ENCODE results near the gene FAM76A. TPM values are rescaled to one million over a fixed set of nuclear protein-coding genes. Genes with fewer than 3 reads are reported as not detected.
"Not testable (repeated sequence)": the region's sequence is repeated elsewhere in the genome, so short reads cannot be mapped to it uniquely, and the experiment has no call there.

The FAM76A gene
- total RNA-seq, 1 donor from 2014 or later: 9.9 TPM

GRCh38 chr1:27804791-27805190 lies 79.0 kb downstream of the FAM76A start:
- DNase-seq (ENCODE audit: low spot score): no peak
- Mint-ChIP-seq H3K9me3 (no peaks in the 10 kb centered on the region), H3K36me3 (ENCODE audit: low read depth) (peaks cover 37% of the 10 kb centered on the region), H3K27me3 (ENCODE audit: insufficient read depth) (no peaks in the 10 kb centered on the region), H3K4me1 (ENCODE audit: low read depth) (no peaks in the 10 kb centered on the region), H3K27ac (no peak overlapping the region), H3K4me3 (no peak overlapping the region)
- intact Hi-C loops (cut with micrococcal nuclease): no loop called here

GRCh38 chr1:27806758-27807157 lies 81.0 kb downstream of the FAM76A start:
- H3K36me3 Mint-ChIP-seq (ENCODE audit: low read depth): peaks cover 30% of the 10 kb centered on the region
- H3K4me3 Mint-ChIP-seq: no peak overlapping the region
- H3K9me3 Mint-ChIP-seq: no peaks in the 10 kb centered on the region
- intact Hi-C loops (cut with micrococcal nuclease): no loop called here
- no peaks in the 10 kb centered on the region for H3K4me1 Mint-ChIP-seq (ENCODE audit: low read depth)
- H3K27ac Mint-ChIP-seq: no peak overlapping the region
- DNase-seq (ENCODE audit: low spot score): no peak
- no peaks in the 10 kb centered on the region for H3K27me3 Mint-ChIP-seq (ENCODE audit: insufficient read depth)

GRCh38 chr1:27807385-27807784 lies 81.6 kb downstream of the FAM76A start:
- Mint-ChIP-seq H3K4me3 (no peak overlapping the region), H3K4me1 (ENCODE audit: low read depth) (no peaks in the 10 kb centered on the region), H3K27ac (no peak overlapping the region), H3K9me3 (no peaks in the 10 kb centered on the region), H3K27me3 (ENCODE audit: insufficient read depth) (no peaks in the 10 kb centered on the region), H3K36me3 (ENCODE audit: low read depth) (peaks cover 26% of the 10 kb centered on the region)
- intact Hi-C loops (cut with micrococcal nuclease): no loop called here
- no peak for DNase-seq (ENCODE audit: low spot score)

- intact Hi-C loops (cut with micrococcal nuclease); H3K4me1 Mint-ChIP-seq (ENCODE audit: low read depth); DNase-seq (ENCODE audit: low spot score); H3K9me3 Mint-ChIP-seq; H3K27me3 Mint-ChIP-seq (ENCODE audit: insufficient read depth); H3K27ac Mint-ChIP-seq; H3K4me3 Mint-ChIP-seq: not testable (repeated sequence)
- H3K36me3 Mint-ChIP-seq (ENCODE audit: low read depth): peaks cover 25% of the 10 kb centered on the region
Observed at GRCh38 chr1:27808131-27808530, 82.4 kb downstream of the FAM76A start.

- H3K36me3 Mint-ChIP-seq (ENCODE audit: low read depth): peaks cover 20% of the 10 kb centered on the region
Observed at GRCh38 chr1:27809883-27810282, 84.1 kb downstream of the FAM76A start.

GRCh38 chr1:27811741-27812500 lies 86.2 kb downstream of the FAM76A start:
- intact Hi-C loops (cut with micrococcal nuclease): no loop called here
- H3K27ac Mint-ChIP-seq: no peak overlapping the region
- H3K4me1 Mint-ChIP-seq (ENCODE audit: low read depth): no peaks in the 10 kb centered on the region
- no peak for DNase-seq (ENCODE audit: low spot score)
- peaks cover 12% of the 10 kb centered on the region for H3K36me3 Mint-ChIP-seq (ENCODE audit: low read depth)
- no peaks in the 10 kb centered on the region for H3K27me3 Mint-ChIP-seq (ENCODE audit: insufficient read depth)
- H3K4me3 Mint-ChIP-seq: no peak overlapping the region
- no peaks in the 10 kb centered on the region for H3K9me3 Mint-ChIP-seq

More at GRCh38 chr1:27809883-27810282, 84.1 kb downstream of the FAM76A start:
- Mint-ChIP-seq H3K27me3 (ENCODE audit: insufficient read depth) (no peaks in the 10 kb centered on the region), H3K27ac (no peak overlapping the region), H3K4me3 (no peak overlapping the region), H3K4me1 (ENCODE audit: low read depth) (no peaks in the 10 kb centered on the region), H3K9me3 (no peaks in the 10 kb centered on the region)
- intact Hi-C loops (cut with micrococcal nuclease): no loop called here
- no peak for DNase-seq (ENCODE audit: low spot score)

Other genes with a start within 250 kb of the FAM76A start
- 108 and 109 TPM in 2 replicates for gene WASF2, start 235.8 kb upstream of the FAM76A start, total RNA-seq
- gene AHDC1, start 121.8 kb upstream of the FAM76A start, total RNA-seq: 33.7 and 33.9 TPM in 2 replicates
- gene FGR, start 90.8 kb upstream of the FAM76A start, total RNA-seq: 0.21 and 0.27 TPM in 2 replicates
- gene IFI6, start 53.8 kb upstream of the FAM76A start, total RNA-seq: 71.7 and 85.6 TPM in 2 replicates
- 22.0 and 23.9 TPM in 2 replicates for gene STX12, start 47.3 kb downstream of the FAM76A start, total RNA-seq
- 84.1 and 88.1 TPM in 2 replicates for gene PPP1R8, start 104.8 kb downstream of the FAM76A start, total RNA-seq
- gene THEMIS2, start 146.6 kb downstream of the FAM76A start, total RNA-seq: 28.7 and 33.5 TPM in 2 replicates
- 96.0 and 96.5 TPM in 2 replicates for gene RPA2, start 188.6 kb downstream of the FAM76A start, total RNA-seq
- 0.29 and 0.60 TPM in 2 replicates for gene SMPDL3B, start 209.0 kb downstream of the FAM76A start, total RNA-seq
- 5.7 and 5.8 TPM in 2 replicates for gene XKR8, start 234.0 kb downstream of the FAM76A start, total RNA-seq